Measurements from ENCODE around the gene PRKCZ. TPM values are rescaled to one million over a fixed set of nuclear protein-coding genes. Genes with fewer than 3 reads are reported as not detected.
A peak's percentile ranks its signal among the peaks of the same experiment; 100 is the strongest.

PRKCZ gene
- total and polyA plus RNA-seq, 9 of the 15 experiments (the other 6 are each of a cell fraction or from before 2014, with no cell fraction given) = 0.07 to 3.1 (median 1.3) TPM

DNA sequence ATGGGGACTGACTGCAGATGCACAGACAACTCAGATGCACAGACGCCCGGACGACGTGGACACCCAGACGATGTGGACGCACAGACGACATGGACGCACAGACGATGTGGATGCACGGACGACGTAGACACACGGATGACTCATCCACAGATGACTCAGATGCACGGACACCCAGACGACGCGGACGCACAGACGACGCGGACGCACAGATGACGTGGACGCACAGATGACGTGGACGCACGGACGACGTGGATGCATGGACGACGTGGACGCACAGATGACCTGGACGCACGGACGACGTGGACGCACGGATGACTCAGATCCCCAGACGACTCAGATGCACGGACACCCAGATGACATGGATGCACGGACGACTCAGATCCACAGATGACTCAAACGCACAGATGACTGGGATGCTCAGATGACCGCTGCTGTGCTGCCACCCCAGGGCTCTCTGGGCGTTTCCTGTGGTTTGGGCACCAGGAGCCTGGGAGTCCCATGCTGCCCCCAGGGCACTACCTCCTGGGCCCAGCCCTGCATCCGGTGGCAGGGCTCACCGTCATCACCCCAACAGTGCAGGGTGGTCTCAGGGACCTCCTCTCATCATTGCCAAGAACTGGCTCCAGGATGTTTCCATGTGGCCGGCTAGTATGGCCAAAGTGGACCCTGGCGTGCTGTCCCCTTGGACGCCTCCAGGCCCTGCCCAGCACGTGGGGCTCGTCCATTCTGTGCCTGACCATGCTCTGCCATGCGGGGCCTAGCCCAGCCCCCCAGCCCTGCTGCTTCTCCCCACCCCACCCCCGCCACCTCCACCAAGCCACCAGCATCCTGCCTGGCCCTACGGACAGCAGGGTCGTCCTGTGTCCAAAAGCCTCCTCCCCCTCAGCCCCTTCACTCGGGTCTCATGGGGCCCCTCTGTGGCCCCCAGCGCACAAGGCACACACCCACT lies 130.4 kb downstream of the PRKCZ start (continued):
- TF ChIP-seq ETV6 (IDR thresholded peaks at IDR 0.05; ENCODE audit: borderline replicate concordance in 1 of 2, low read depth in 2 of 2, low read length in 1 of 2) = no peak; a peak in 1 of 4 replicates
- no peak for TF ChIP-seq ETV6 (CRISPR knock-in tag; IDR thresholded peaks at IDR 0.05; ENCODE audit: borderline replicate concordance)
- TF ChIP-seq HMGN3 (IDR thresholded peaks at IDR 0.05; ENCODE audit: borderline replicate concordance, extremely low read depth, insufficient read length, low read depth, low read length) = no peak
- no peak for TF ChIP-seq NCOA4 (IDR thresholded peaks at IDR 0.05; ENCODE audit: partially characterized antibody)
- peak; percentile 16 for TF ChIP-seq FIP1L1 (IDR thresholded peaks at IDR 0.05; ENCODE audit: low read depth, low read length, poor library complexity, severe bottlenecking)
- peak; percentile 15 to 91; a peak in 2 of 4 replicates for TF ChIP-seq TRIM24 (IDR thresholded peaks at IDR 0.05)
- TF ChIP-seq IFI16 (CRISPR knock-in tag; IDR thresholded peaks at IDR 0.05) = no peak
- TF ChIP-seq RBBP5 (IDR thresholded peaks at IDR 0.05; ENCODE audit: borderline replicate concordance, insufficient read depth, low read length, poor library complexity, severe bottlenecking) = no peak
- TF ChIP-seq OTX1 (CRISPR knock-in tag; IDR thresholded peaks at IDR 0.05) = 0 out of 2 replicates have a peak, but pooled peaks have one; percentile 11
- TF ChIP-seq ADNP (tag; IDR thresholded peaks at IDR 0.05) = no peak
- no peak for TF ChIP-seq ZNF695 (CRISPR knock-in tag; IDR thresholded peaks at IDR 0.05)
- no peak for TF ChIP-seq ZNF134 (CRISPR knock-in tag; conservative IDR thresholded peaks at IDR 0.05)
- TF ChIP-seq ZNF717 (CRISPR knock-in tag; IDR thresholded peaks at IDR 0.05) = no peak
- TF ChIP-seq TEAD2 (tag; IDR thresholded peaks at IDR 0.05) = no peak
- no peak for TF ChIP-seq PCBP2 (IDR thresholded peaks at IDR 0.05; ENCODE audit: low read depth, low read length, poor library complexity, severe bottlenecking)
- TF ChIP-seq, protein P1, sequence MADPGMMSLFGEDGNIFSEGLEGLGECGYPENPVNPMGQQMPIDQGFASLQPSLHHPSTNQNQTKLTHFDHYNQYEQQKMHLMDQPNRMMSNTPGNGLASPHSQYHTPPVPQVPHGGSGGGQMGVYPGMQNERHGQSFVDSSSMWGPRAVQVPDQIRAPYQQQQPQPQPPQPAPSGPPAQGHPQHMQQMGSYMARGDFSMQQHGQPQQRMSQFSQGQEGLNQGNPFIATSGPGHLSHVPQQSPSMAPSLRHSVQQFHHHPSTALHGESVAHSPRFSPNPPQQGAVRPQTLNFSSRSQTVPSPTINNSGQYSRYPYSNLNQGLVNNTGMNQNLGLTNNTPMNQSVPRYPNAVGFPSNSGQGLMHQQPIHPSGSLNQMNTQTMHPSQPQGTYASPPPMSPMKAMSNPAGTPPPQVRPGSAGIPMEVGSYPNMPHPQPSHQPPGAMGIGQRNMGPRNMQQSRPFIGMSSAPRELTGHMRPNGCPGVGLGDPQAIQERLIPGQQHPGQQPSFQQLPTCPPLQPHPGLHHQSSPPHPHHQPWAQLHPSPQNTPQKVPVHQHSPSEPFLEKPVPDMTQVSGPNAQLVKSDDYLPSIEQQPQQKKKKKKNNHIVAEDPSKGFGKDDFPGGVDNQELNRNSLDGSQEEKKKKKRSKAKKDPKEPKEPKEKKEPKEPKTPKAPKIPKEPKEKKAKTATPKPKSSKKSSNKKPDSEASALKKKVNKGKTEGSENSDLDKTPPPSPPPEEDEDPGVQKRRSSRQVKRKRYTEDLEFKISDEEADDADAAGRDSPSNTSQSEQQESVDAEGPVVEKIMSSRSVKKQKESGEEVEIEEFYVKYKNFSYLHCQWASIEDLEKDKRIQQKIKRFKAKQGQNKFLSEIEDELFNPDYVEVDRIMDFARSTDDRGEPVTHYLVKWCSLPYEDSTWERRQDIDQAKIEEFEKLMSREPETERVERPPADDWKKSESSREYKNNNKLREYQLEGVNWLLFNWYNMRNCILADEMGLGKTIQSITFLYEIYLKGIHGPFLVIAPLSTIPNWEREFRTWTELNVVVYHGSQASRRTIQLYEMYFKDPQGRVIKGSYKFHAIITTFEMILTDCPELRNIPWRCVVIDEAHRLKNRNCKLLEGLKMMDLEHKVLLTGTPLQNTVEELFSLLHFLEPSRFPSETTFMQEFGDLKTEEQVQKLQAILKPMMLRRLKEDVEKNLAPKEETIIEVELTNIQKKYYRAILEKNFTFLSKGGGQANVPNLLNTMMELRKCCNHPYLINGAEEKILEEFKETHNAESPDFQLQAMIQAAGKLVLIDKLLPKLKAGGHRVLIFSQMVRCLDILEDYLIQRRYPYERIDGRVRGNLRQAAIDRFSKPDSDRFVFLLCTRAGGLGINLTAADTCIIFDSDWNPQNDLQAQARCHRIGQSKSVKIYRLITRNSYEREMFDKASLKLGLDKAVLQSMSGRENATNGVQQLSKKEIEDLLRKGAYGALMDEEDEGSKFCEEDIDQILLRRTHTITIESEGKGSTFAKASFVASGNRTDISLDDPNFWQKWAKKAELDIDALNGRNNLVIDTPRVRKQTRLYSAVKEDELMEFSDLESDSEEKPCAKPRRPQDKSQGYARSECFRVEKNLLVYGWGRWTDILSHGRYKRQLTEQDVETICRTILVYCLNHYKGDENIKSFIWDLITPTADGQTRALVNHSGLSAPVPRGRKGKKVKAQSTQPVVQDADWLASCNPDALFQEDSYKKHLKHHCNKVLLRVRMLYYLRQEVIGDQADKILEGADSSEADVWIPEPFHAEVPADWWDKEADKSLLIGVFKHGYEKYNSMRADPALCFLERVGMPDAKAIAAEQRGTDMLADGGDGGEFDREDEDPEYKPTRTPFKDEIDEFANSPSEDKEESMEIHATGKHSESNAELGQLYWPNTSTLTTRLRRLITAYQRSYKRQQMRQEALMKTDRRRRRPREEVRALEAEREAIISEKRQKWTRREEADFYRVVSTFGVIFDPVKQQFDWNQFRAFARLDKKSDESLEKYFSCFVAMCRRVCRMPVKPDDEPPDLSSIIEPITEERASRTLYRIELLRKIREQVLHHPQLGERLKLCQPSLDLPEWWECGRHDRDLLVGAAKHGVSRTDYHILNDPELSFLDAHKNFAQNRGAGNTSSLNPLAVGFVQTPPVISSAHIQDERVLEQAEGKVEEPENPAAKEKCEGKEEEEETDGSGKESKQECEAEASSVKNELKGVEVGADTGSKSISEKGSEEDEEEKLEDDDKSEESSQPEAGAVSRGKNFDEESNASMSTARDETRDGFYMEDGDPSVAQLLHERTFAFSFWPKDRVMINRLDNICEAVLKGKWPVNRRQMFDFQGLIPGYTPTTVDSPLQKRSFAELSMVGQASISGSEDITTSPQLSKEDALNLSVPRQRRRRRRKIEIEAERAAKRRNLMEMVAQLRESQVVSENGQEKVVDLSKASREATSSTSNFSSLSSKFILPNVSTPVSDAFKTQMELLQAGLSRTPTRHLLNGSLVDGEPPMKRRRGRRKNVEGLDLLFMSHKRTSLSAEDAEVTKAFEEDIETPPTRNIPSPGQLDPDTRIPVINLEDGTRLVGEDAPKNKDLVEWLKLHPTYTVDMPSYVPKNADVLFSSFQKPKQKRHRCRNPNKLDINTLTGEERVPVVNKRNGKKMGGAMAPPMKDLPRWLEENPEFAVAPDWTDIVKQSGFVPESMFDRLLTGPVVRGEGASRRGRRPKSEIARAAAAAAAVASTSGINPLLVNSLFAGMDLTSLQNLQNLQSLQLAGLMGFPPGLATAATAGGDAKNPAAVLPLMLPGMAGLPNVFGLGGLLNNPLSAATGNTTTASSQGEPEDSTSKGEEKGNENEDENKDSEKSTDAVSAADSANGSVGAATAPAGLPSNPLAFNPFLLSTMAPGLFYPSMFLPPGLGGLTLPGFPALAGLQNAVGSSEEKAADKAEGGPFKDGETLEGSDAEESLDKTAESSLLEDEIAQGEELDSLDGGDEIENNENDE (IDR thresholded peaks at IDR 0.05; ENCODE audit: low read depth, low read length) = no peak
- no peak for TF ChIP-seq ZNF174 (CRISPR knock-in tag; IDR thresholded peaks at IDR 0.05)
